ENCODE results near the gene RGS9BP. TPM values are rescaled to one million over a fixed set of nuclear protein-coding genes. Genes with fewer than 3 reads are reported as not detected.

Gene RGS9BP
- total and polyA plus RNA-seq, 2 of the 13 experiments (the other 11 are each of a cell fraction or from before 2014, with no cell fraction given): 0.01 TPM; not detected in 1

DNA sequence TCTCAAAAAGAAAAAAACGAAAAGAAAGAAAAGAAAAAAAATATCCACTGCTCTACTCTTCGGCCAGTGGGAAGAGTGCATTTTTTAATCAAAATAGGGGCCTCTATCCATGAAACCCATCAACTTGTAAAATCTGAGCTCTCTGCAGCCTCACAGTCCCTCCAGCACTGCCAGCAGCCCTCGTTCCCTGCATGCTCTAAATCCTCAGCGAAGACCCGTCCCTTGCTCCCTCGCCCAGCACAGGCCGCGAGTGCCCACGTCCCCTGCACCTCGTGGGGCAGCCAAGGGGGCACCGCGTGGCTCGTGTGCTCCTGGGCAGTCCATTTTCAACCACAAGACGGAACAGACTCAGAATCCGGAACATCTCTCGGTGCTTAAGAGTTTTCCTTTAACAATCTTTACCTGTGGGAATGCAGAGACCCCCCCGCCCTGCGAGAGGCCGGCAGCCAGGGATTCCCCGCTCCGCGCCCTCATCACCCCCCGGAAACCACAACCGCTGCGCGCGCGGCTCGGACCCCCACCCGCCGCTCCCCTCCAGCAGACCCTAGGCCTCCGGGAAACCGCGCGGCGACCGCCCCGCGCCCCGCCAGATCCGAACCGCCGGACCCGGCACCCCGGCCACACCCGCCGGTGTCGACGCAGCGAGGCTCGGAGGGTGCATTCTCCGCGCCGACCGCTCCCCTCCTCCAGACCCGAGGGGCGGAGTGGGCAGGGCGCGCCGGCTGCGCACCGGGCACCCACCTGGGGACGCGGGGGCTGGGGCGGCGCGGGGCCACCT, 1.3 kb upstream of the RGS9BP start (continued):
- TF ChIP-seq, protein P1, sequence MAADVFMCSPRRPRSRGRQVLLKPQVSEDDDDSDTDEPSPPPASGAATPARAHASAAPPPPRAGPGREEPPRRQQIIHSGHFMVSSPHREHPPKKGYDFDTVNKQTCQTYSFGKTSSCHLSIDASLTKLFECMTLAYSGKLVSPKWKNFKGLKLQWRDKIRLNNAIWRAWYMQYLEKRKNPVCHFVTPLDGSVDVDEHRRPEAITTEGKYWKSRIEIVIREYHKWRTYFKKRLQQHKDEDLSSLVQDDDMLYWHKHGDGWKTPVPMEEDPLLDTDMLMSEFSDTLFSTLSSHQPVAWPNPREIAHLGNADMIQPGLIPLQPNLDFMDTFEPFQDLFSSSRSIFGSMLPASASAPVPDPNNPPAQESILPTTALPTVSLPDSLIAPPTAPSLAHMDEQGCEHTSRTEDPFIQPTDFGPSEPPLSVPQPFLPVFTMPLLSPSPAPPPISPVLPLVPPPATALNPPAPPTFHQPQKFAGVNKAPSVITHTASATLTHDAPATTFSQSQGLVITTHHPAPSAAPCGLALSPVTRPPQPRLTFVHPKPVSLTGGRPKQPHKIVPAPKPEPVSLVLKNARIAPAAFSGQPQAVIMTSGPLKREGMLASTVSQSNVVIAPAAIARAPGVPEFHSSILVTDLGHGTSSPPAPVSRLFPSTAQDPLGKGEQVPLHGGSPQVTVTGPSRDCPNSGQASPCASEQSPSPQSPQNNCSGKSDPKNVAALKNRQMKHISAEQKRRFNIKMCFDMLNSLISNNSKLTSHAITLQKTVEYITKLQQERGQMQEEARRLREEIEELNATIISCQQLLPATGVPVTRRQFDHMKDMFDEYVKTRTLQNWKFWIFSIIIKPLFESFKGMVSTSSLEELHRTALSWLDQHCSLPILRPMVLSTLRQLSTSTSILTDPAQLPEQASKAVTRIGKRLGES (CRISPR knock-in tag; IDR thresholded peaks at IDR 0.05; ENCODE audit: borderline replicate concordance): no peak
- TF ChIP-seq JARID2 (CRISPR knock-in tag; IDR thresholded peaks at IDR 0.05; ENCODE audit: insufficient replicate concordance) (no peak), ZSCAN20 (CRISPR knock-in tag; IDR thresholded peaks at IDR 0.05; ENCODE audit: borderline replicate concordance) (no peak), PTBP1 (IDR thresholded peaks at IDR 0.05; ENCODE audit: low read depth, low read length, poor library complexity, severe bottlenecking) (no peak), EP300 (IDR thresholded peaks at IDR 0.05; ENCODE audit: low read depth in 2 of 2, low read length in 2 of 2) (no peak), EP300 (CRISPR knock-in tag; IDR thresholded peaks at IDR 0.05; ENCODE audit: borderline replicate concordance) (no peak), CHD4 (IDR thresholded peaks at IDR 0.05; ENCODE audit: borderline replicate concordance, low read length) (no peak), TEAD2 (CRISPR knock-in tag; IDR thresholded peaks at IDR 0.05) (0 out of 2 replicates have a peak, but pooled peaks have one; percentile 22), ZNF382 (CRISPR knock-in tag; IDR thresholded peaks at IDR 0.05; ENCODE audit: borderline replicate concordance) (no peak), ZNF556 (CRISPR knock-in tag; IDR thresholded peaks at IDR 0.05; ENCODE audit: borderline replicate concordance) (peak; percentile 43; the same call in 1 of the 2 replicates)
- TF ChIP-seq, protein P2, sequence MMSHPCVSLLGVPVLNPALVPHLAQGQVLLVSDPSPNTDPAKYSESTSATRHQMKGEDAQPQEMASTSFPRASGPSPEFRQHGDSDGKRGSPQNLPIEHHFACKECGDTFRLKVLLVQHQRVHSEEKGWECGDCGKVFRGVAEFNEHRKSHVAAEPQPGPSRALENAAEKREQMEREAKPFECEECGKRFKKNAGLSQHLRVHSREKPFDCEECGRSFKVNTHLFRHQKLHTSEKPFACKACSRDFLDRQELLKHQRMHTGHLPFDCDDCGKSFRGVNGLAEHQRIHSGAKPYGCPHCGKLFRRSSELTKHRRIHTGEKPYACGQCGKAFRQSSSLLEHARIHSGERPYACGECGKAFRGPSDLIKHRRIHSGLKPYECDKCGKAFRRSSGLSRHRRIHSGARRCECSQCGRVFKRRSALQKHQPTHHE (CRISPR knock-in tag; IDR thresholded peaks at IDR 0.05; ENCODE audit: borderline replicate concordance): no peak
- TF ChIP-seq, protein P3, sequence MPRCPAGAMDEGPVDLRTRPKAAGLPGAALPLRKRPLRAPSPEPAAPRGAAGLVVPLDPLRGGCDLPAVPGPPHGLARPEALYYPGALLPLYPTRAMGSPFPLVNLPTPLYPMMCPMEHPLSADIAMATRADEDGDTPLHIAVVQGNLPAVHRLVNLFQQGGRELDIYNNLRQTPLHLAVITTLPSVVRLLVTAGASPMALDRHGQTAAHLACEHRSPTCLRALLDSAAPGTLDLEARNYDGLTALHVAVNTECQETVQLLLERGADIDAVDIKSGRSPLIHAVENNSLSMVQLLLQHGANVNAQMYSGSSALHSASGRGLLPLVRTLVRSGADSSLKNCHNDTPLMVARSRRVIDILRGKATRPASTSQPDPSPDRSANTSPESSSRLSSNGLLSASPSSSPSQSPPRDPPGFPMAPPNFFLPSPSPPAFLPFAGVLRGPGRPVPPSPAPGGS (CRISPR knock-in tag; IDR thresholded peaks at IDR 0.05): 0 out of 2 replicates have a peak, but pooled peaks have one; percentile 2
- TF ChIP-seq, protein P4, sequence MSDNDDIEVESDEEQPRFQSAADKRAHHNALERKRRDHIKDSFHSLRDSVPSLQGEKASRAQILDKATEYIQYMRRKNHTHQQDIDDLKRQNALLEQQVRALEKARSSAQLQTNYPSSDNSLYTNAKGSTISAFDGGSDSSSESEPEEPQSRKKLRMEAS (IDR thresholded peaks at IDR 0.05): peak; percentile 30; the same call in 1 of the 2 replicates
- TF ChIP-seq, protein P5, sequence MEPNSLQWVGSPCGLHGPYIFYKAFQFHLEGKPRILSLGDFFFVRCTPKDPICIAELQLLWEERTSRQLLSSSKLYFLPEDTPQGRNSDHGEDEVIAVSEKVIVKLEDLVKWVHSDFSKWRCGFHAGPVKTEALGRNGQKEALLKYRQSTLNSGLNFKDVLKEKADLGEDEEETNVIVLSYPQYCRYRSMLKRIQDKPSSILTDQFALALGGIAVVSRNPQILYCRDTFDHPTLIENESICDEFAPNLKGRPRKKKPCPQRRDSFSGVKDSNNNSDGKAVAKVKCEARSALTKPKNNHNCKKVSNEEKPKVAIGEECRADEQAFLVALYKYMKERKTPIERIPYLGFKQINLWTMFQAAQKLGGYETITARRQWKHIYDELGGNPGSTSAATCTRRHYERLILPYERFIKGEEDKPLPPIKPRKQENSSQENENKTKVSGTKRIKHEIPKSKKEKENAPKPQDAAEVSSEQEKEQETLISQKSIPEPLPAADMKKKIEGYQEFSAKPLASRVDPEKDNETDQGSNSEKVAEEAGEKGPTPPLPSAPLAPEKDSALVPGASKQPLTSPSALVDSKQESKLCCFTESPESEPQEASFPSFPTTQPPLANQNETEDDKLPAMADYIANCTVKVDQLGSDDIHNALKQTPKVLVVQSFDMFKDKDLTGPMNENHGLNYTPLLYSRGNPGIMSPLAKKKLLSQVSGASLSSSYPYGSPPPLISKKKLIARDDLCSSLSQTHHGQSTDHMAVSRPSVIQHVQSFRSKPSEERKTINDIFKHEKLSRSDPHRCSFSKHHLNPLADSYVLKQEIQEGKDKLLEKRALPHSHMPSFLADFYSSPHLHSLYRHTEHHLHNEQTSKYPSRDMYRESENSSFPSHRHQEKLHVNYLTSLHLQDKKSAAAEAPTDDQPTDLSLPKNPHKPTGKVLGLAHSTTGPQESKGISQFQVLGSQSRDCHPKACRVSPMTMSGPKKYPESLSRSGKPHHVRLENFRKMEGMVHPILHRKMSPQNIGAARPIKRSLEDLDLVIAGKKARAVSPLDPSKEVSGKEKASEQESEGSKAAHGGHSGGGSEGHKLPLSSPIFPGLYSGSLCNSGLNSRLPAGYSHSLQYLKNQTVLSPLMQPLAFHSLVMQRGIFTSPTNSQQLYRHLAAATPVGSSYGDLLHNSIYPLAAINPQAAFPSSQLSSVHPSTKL (CRISPR knock-in tag; IDR thresholded peaks at IDR 0.05): no peak
- TF ChIP-seq, protein P6, sequence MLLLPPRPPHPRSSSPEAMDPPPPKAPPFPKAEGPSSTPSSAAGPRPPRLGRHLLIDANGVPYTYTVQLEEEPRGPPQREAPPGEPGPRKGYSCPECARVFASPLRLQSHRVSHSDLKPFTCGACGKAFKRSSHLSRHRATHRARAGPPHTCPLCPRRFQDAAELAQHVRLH (CRISPR knock-in tag; IDR thresholded peaks at IDR 0.05; ENCODE audit: borderline replicate concordance, low read depth): no peak

Measured in HepG2 (cell line).